GM19468 (cell line): ENCODE data around the gene SRRM5.
"Not testable (repeated sequence)": the region's sequence is repeated elsewhere in the genome, so short reads cannot be mapped to it uniquely, and the experiment has no call there.

Experiments
- ATAC-seq: cut with Tn5 transposase; IDR thresholded peaks from one replicate; pipeline ENCODE4 v1.9.1; 2021; ENCODE audit warnings: mild to moderate bottlenecking, moderate library complexity, moderate number of reproducible peaks; ENCODE audit not compliant: unreplicated experiment; ENCODE audit errors: extremely low read depth

The SRRM5 gene

GRCh38 chr19:43635561-43635940, 23.7 kb downstream of the SRRM5 start:
- not testable (repeated sequence) for ATAC-seq

GRCh38 chr19:43636121-43636683, 24.3 kb downstream of the SRRM5 start:
- ATAC-seq, result no peak

- ATAC-seq, result no peak
Measured at GRCh38 chr19:43638214-43638994, 26.5 kb downstream of the SRRM5 start.

- no peak for ATAC-seq
Measured at GRCh38 chr19:43638995-43639518, 27.2 kb downstream of the SRRM5 start.

- no peak for ATAC-seq
Measured at GRCh38 chr19:43639519-43640423, 27.9 kb downstream of the SRRM5 start, which contains the start of gene CADM4. TSS of gene CADM4 (minus strand) at chr19:43639850. CDS start at chr19:43639790, 60 bp downstream.

- no peak for ATAC-seq
Measured at GRCh38 chr19:43640424-43640757, 28.5 kb downstream of the SRRM5 start.

- no peak for ATAC-seq
Measured at GRCh38 chr19:43641333-43641732, 29.4 kb downstream of the SRRM5 start.

GRCh38 chr19:43642531-43642930, 30.6 kb downstream of the SRRM5 start:
- no peak for ATAC-seq

- no peak for ATAC-seq
Measured at GRCh38 chr19:43643326-43643725, 31.4 kb downstream of the SRRM5 start.

GRCh38 chr19:43644181-43644580, 32.3 kb downstream of the SRRM5 start:
- ATAC-seq, result no peak

- no peak for ATAC-seq
Measured at GRCh38 chr19:43648633-43649032, 36.7 kb downstream of the SRRM5 start.

GRCh38 chr19:43649514-43649913, 37.6 kb downstream of the SRRM5 start:
- no peak for ATAC-seq

GRCh38 chr19:43650276-43650675, 38.4 kb downstream of the SRRM5 start:
- ATAC-seq, result not testable (repeated sequence)

GRCh38 chr19:43651758-43652545, 40.1 kb downstream of the SRRM5 start:
- ATAC-seq, result no peak

GRCh38 chr19:43652546-43652874, 40.6 kb downstream of the SRRM5 start:
- no peak for ATAC-seq

- ATAC-seq, result no peak
Measured at GRCh38 chr19:43656436-43656835, 44.5 kb downstream of the SRRM5 start.

- ATAC-seq, result no peak
Measured at GRCh38 chr19:43658001-43658400, 46.1 kb downstream of the SRRM5 start.

GRCh38 chr19:43658494-43658893, 46.6 kb downstream of the SRRM5 start:
- ATAC-seq, result no peak

- ATAC-seq, result no peak
Measured at GRCh38 chr19:43660301-43660970, 48.5 kb downstream of the SRRM5 start.

- no peak for ATAC-seq
Measured at GRCh38 chr19:43660971-43661360, 49.1 kb downstream of the SRRM5 start.
